ENCODE data around the gene MYCL. TPM values are rescaled to one million over a fixed set of nuclear protein-coding genes. Genes with fewer than 3 reads are reported as not detected.
"Not testable (repeated sequence)": the region's sequence is repeated elsewhere in the genome, so short reads cannot be mapped to it uniquely, and the experiment has no call there.

The MYCL gene
- total RNA-seq, 4 donors from 2014 or later, result 15.4 to 27.6 (median 24.8) TPM

DNA sequence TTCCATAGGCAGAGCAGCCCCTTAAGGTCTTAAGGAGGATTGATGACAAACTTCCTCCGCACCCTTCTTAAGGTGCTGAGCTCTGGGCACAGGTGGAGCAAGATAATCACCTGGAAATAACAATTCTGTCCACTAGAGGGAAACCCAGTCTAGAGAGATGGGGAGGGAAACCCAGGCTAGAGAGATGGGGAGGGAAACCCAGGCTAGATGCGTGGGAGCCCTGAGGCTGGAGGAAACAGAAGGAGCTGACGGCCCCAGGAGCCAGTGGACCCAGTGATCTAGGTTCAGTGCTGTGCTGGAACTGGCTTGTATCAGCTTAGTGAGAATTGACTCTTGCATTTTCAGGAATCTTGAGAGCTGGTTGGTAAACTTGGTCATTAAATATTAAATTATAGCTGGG is 17.8 kb upstream of the MYCL start:
- no peak overlapping the region for H3K27ac ChIP-seq
- no peak overlapping the region for H3K4me3 ChIP-seq
- H3K36me3 ChIP-seq, result no peaks in the 10 kb centered on the region
- intact Hi-C loops (cut with DNase I), result loop anchor here (2.0 kb wide), 1 partner anchor 53 kb away; no protein-coding TSS in a partner anchor
- H3K27me3 ChIP-seq, result peaks cover 0 to 16% (median 0%) of the 10 kb centered on the region in 4 donors
- no peaks in the 10 kb centered on the region for H3K9me3 ChIP-seq
- peaks cover 5 to 18% (median 6%) of the 10 kb centered on the region in 3 donors for H3K4me1 ChIP-seq
- TF ChIP-seq, protein P1, sequence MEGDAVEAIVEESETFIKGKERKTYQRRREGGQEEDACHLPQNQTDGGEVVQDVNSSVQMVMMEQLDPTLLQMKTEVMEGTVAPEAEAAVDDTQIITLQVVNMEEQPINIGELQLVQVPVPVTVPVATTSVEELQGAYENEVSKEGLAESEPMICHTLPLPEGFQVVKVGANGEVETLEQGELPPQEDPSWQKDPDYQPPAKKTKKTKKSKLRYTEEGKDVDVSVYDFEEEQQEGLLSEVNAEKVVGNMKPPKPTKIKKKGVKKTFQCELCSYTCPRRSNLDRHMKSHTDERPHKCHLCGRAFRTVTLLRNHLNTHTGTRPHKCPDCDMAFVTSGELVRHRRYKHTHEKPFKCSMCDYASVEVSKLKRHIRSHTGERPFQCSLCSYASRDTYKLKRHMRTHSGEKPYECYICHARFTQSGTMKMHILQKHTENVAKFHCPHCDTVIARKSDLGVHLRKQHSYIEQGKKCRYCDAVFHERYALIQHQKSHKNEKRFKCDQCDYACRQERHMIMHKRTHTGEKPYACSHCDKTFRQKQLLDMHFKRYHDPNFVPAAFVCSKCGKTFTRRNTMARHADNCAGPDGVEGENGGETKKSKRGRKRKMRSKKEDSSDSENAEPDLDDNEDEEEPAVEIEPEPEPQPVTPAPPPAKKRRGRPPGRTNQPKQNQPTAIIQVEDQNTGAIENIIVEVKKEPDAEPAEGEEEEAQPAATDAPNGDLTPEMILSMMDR (IDR thresholded peaks at IDR 0.05), result peak; percentile 43 to 86 (median 67)
- TF ChIP-seq POLR2A (IDR thresholded peaks at IDR 0.05), result no peak
- DNase-seq, result no peak
- WGBS, 2 donors, result 24 to 31% methylated on average over 3 of the region's 3 CpGs

DNA sequence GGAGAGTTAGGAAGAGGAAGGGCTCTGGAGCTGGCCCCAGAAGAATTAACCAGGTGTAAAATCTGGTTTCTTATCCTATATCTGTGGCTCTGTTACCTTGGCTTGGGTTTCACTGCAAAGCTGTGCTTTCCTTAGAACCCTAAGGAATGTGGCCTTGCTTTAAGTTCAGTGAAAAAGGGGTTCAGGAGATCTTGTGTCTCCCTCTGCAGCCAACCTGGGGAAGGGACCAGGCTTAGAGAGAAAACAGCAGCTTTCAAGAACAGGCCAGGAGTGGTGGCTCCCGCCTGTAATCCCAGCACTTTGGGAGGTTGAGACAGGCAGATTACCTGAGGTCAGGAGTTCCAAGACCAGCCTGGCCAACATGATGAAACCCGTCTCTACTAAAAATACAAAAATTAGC is 16.1 kb upstream of the MYCL start:
- Histone ChIP-seq H3K27me3 (peaks cover 0 to 7% (median 0%) of the 10 kb centered on the region in 4 donors), H3K27ac (no peak overlapping the region), H3K4me1 (peaks cover 5 to 14% (median 6%) of the 10 kb centered on the region in 3 donors), H3K36me3 (no peaks in the 10 kb centered on the region), H3K4me3 (no peak overlapping the region), H3K9me3 (no peaks in the 10 kb centered on the region)
- no peak for TF ChIP-seq POLR2A (IDR thresholded peaks at IDR 0.05)
- intact Hi-C loops (cut with DNase I), result loop anchor here (2.0 kb wide), 1 partner anchor 55 kb away; no protein-coding TSS in a partner anchor
- no peak for DNase-seq
- WGBS, 2 donors, result 76 to 88% methylated on average over 2 of the region's 2 CpGs

DNA sequence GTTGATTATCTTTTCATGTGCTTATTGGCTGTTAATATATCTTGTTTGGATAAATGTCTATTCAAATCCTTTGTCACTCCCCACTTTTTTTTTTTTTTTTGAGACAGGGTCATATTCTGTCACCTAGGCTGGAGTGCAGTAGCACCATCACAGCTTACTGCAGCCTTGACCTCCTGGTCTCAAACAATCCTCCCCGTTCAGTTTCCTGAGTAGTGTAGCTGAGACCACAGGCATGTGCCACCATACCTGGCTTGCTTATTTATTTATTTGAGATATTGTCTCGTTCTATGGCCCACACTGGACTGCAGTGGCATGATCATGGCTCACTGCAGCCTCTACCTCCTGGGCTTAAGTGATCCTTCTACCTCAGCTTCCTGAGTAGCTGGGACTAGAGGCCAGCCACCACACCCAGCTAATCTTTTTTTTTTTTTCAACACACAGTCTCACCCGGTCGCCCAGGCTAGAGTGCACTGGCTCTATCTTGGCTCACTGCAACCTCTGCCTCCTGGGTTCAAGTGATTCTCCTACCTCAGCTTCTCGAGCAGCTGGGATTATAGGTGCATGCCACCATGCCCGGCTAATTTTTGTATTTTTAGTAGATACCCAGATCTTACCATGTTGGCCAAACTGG is 13.9 kb upstream of the MYCL start:
- Histone ChIP-seq H3K27ac (no peak overlapping the region), H3K4me3 (no peak overlapping the region), H3K27me3 (peaks cover 0 to 7% (median 0%) of the 10 kb centered on the region in 4 donors), H3K9me3 (no peaks in the 10 kb centered on the region), H3K36me3 (no peaks in the 10 kb centered on the region), H3K4me1 (no peaks in the 10 kb centered on the region)
- no peak for TF ChIP-seq POLR2A (IDR thresholded peaks at IDR 0.05)
- TF ChIP-seq, protein P1 (IDR thresholded peaks at IDR 0.05), result no peak
- 77 to 94% methylated on average over 6 of the region's 6 CpGs for WGBS, 2 donors
- DNase-seq, result no peak
- intact Hi-C loops (cut with DNase I), result no loop called here

DNA sequence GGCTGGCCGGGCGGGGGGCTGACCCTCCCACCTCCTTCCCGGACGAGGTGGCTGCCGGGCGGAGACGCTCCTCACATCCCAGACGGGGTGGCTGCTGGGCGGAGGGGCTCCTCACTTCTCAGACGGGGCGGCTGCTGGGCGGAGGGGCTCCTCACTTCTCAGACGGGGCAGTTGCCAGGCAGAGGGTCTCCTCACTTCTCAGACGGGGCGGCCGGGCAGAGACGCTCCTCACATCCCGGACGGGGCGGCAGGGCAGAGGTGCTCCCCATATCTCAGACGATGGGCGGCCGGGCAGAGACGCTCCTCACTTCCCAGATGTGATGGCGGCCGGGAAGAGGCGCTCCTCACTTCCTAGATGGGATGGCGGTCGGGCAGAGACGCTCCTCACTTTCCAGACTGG is 11.4 kb upstream of the MYCL start:
- intact Hi-C loops (cut with DNase I); H3K27me3 ChIP-seq; H3K27ac ChIP-seq; H3K4me3 ChIP-seq; H3K36me3 ChIP-seq; H3K4me1 ChIP-seq; DNase-seq; H3K9me3 ChIP-seq: not testable (repeated sequence)
- no CpG with 5 or more reads among the region's 30 CpGs for WGBS, 2 donors

DNA sequence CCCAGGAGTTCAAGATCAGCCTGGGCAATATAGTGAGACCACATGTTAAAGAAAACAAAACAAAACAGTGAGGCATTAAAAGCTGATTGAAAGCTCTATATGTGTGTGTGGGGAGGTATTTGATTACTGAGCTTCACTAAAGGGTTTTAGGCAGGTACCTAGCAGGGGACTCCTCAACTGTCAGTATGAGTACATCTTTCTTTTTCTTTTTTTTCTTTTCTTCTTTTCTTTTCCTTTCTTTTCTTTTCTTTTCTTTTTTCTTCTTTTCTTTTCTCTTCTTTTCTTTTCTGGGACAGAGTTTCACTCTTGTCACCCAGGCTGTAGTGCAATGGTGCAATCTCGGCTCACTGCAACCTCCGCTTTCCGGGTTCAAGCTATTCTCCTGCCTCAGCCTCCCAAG is 8.5 kb upstream of the MYCL start:
- Histone ChIP-seq H3K9me3 (peaks cover 0 to 9% (median 4%) of the 10 kb centered on the region in 3 donors), H3K4me1 (no peaks in the 10 kb centered on the region)
- intact Hi-C loops (cut with DNase I), result no loop called here

DNA sequence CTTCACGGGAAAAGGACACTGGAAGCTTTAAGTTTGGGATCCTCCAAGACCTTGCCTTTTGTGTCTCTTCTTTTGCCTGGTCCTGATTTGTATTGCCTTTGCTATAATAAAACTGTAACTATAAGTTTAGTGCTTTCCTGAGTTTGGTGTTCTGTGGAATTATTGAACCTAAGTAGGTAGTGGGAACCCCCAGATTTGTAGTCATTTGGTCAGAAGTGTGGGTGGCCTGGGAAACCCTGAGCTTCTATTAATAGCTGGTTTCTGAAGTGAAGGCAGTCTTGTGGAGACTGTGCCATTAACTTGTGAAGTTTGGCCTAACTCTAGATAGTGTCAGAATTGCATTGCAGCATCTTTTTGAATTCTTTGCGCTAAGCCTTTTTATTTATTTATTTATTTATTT is 6.8 kb upstream of the MYCL start:
- Histone ChIP-seq H3K9me3 (peaks cover 0 to 9% (median 4%) of the 10 kb centered on the region in 3 donors), H3K27ac (no peak overlapping the region), H3K4me1 (no peaks in the 10 kb centered on the region), H3K4me3 (no peak overlapping the region), H3K27me3 (peaks cover 0 to 23% (median 0%) of the 10 kb centered on the region in 4 donors), H3K36me3 (no peaks in the 10 kb centered on the region)
- intact Hi-C loops (cut with DNase I), result no loop called here
- TF ChIP-seq, protein P1 (IDR thresholded peaks at IDR 0.05), result no peak
- no peak for TF ChIP-seq POLR2A (IDR thresholded peaks at IDR 0.05)
- WGBS, 2 donors, result 76 to 87% methylated on average over 2 of the region's 2 CpGs
- DNase-seq, result no peak

More for the DNA sequence above, 8.5 kb upstream of the MYCL start:
- TF ChIP-seq, protein P1 (IDR thresholded peaks at IDR 0.05), result no peak
- TF ChIP-seq POLR2A (IDR thresholded peaks at IDR 0.05), result no peak
- Histone ChIP-seq H3K4me3 (no peak overlapping the region), H3K27me3 (peaks cover 0 to 7% (median 0%) of the 10 kb centered on the region in 4 donors), H3K36me3 (no peaks in the 10 kb centered on the region), H3K27ac (no peak overlapping the region)
- no peak for DNase-seq
- 96% methylated on average over 3 of the region's 3 CpGs; no CpG with 5 or more reads in 1 of the 2 donors for WGBS, 2 donors
